Karpas-422 (cell line): ENCODE data around the gene ITPKB. TPM values are rescaled to one million over a fixed set of nuclear protein-coding genes. Genes with fewer than 3 reads are reported as not detected.

ENCODE experiments used
- DNase-seq: peaks from one replicate; pipeline ENCODE4 v3.0.0-alpha.2; 2015
- H2AFZ ChIP-seq: fragments of 200-600 bp; sonication (generic); 2 replicates; pipeline ENCODE4 v1.6.1; 2014; ENCODE audit warnings: antibody characterized with exemption, low read length, mixed read lengths
- H3K27ac ChIP-seq: fragments of 200-600 bp; sonication (generic); 2 replicates; pipeline ENCODE4 v1.5.1; 2014; ENCODE audit warnings: mild to moderate bottlenecking, low read length, moderate library complexity
- H3K27me3 ChIP-seq: fragments of 200-600 bp; sonication (generic); 2 replicates; pipeline ENCODE4 v1.6.1; 2014; ENCODE audit warnings: low read length, mixed read lengths
- H3K36me3 ChIP-seq: fragments of 200-600 bp; sonication (generic); 2 replicates; pipeline ENCODE4 v1.6.1; 2014; ENCODE audit warnings: low read length, mixed read lengths; ENCODE audit not compliant: insufficient read depth
- H3K4me1 ChIP-seq: fragments of 200-600 bp; sonication (generic); 2 replicates; pipeline ENCODE4 v1.6.1; 2014; ENCODE audit warnings: mild to moderate bottlenecking, low read length, mixed read lengths
- H3K4me2 ChIP-seq: fragments of 200-600 bp; sonication (generic); 2 replicates; pipeline ENCODE4 v1.6.1; 2014; ENCODE audit warnings: low read length, low read depth, mild to moderate bottlenecking; ENCODE audit not compliant: poor library complexity, severe bottlenecking
- H3K4me3 ChIP-seq: fragments of 200-600 bp; sonication (generic); 2 replicates; pipeline ENCODE4 v1.5.1; 2014; ENCODE audit warnings: mild to moderate bottlenecking, antibody characterized with exemption, low read length, mixed read lengths
- H3K79me2 ChIP-seq: fragments of 200-600 bp; sonication (generic); 2 replicates; pipeline ENCODE4 v1.6.1; 2014; ENCODE audit warnings: mild to moderate bottlenecking, low read length, mixed read lengths
- H3K9ac ChIP-seq: fragments of 200-600 bp; sonication (generic); 2 replicates; pipeline ENCODE4 v1.6.0; 2014; ENCODE audit warnings: low read length
- H3K9me2 ChIP-seq: fragments of 200-600 bp; sonication (generic), shearing (Covaris generic); replicated peaks from 2 replicates; pipeline ENCODE4 v1.6.0; 2014; ENCODE audit warnings: mild to moderate bottlenecking, low read length, moderate library complexity; ENCODE audit not compliant: insufficient read depth
- H3K9me3 ChIP-seq: fragments of 300-700, 200-600 bp; sonication (generic); 2 replicates; pipeline ENCODE4 v1.6.1; 2014; ENCODE audit warnings: low read length, mixed read lengths
- H4K20me1 ChIP-seq: fragments of 200-600 bp; sonication (generic); 2 replicates; pipeline ENCODE4 v1.6.1; 2014; ENCODE audit warnings: mild to moderate bottlenecking, antibody characterized with exemption, low read length, low read depth; ENCODE audit not compliant: insufficient read depth
- total RNA-seq: library from RNA; depleted of rRNA; stranded (reverse); fragments of >200 nt; shearing (Covaris generic); gene quantifications from 2 replicates; pipeline ENCODE4 v1.2.3, GENCODE V29; 2014; ENCODE audit warnings: low replicate concordance

The ITPKB gene
- total RNA-seq, 1 experiment from 2014 or later: 79.0 TPM

DNA sequence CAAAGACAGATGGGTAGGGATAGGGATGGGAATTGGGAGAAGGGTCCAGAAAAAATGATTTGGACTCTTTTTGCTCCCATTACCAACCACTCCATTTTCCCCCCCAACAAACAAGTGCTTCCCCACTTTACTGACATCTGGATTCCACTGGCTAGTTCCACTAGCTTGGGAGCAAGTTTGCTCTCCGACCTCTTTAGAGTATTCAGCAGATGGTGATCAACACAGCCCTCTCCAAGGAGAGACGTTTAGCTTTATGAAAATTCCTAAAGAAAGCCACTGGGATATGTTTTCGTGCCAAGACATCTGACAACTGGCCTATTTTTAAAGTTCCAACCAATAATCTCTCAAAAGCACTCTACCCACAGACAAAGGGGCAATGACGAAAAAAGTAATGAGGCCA is 50.3 kb downstream of the ITPKB start:
- DNase-seq: no peak
- Histone ChIP-seq H3K4me3 (peak overlapping the region; percentile 54), H3K9me2 (no peaks in the 10 kb centered on the region), H4K20me1 (peaks cover 5% of the 10 kb centered on the region; the same call in 1 of the 2 replicates), H3K4me1 (peaks cover 100% of the 10 kb centered on the region), H3K9me3 (no peaks in the 10 kb centered on the region), H2AFZ (no peak overlapping the region), H3K27ac (no peak overlapping the region), H3K27me3 (no peaks in the 10 kb centered on the region), H3K36me3 (peaks cover 24% of the 10 kb centered on the region), H3K4me2 (peak overlapping the region; percentile 76), H3K79me2 (peaks cover 85% of the 10 kb centered on the region), H3K9ac (peak overlapping the region; percentile 74)

DNA sequence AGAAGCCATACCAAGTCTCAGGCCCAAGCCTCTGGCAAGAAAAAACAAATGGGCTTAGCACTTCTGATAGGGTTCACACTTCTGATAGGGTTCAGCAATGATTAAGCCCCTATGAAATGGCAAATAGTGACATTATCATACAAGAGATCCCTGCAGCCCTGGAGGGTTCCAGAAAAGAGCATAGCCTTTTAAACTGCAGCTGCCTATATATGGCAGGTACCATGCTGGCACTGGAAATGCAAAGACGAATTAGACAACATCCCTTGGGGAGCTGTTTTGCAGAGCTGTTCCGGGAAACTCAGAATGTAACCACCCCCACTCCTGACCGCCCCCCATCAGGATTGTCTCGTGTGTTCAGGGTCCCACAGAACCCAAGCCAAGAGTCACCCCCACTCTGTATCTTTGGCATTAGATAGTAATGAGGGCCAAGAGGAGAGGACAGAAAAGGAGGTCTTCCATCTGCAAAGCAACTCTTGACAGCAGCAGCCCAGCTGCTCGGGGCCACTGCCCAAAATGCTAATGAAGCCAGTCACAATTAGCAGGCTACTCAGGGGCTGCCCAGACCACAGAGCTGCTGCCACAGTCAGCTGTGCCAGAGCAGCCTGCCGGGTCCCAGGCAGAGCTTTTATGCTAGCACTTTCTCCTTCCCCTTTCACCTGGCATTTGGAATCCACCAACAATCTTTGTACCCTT is 50.9 kb downstream of the ITPKB start:
- no peaks in the 10 kb centered on the region for H3K27me3 ChIP-seq
- peaks cover 5% of the 10 kb centered on the region; the same call in 1 of the 2 replicates for H4K20me1 ChIP-seq
- DNase-seq: peak; percentile 89
- H3K4me2 ChIP-seq: peak overlapping the region; percentile 76
- no peaks in the 10 kb centered on the region for H3K9me2 ChIP-seq
- peaks cover 23% of the 10 kb centered on the region; the same call in 1 of the 2 replicates for H3K36me3 ChIP-seq
- H3K79me2 ChIP-seq: peaks cover 85% of the 10 kb centered on the region
- no peak overlapping the region for H3K27ac ChIP-seq
- H3K4me3 ChIP-seq: peak overlapping the region; percentile 54
- H3K4me1 ChIP-seq: peaks cover 100% of the 10 kb centered on the region
- peak overlapping the region; percentile 74 for H3K9ac ChIP-seq
- H3K9me3 ChIP-seq: no peaks in the 10 kb centered on the region
- no peak overlapping the region for H2AFZ ChIP-seq

DNA sequence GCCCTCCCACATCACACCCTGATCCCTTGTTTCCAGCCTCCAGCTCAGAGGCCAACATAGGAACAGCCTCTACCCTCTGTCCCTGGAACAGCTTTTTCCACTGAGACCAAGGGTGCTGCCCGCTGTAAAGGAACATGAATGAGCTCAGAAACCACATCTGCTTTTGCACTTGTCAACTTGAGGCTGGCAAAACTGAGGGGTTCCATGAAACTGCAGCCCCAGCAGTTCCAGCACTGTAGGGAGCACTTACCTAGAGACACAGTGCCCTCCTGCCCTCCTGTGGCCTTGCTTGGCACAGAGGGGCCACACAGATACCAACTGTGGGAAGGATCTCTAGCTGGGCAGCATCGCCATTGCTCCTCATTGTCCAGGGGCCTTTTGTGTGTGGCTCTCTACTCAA is 51.7 kb downstream of the ITPKB start:
- H3K9me3 ChIP-seq: no peaks in the 10 kb centered on the region
- no peaks in the 10 kb centered on the region for H3K27me3 ChIP-seq
- H4K20me1 ChIP-seq: peaks cover 5% of the 10 kb centered on the region; the same call in 1 of the 2 replicates
- peaks cover 78% of the 10 kb centered on the region for H3K79me2 ChIP-seq
- no peak overlapping the region for H3K27ac ChIP-seq
- H3K4me2 ChIP-seq: peak overlapping the region; percentile 76
- H3K36me3 ChIP-seq: peaks cover 23% of the 10 kb centered on the region; the same call in 1 of the 2 replicates
- H3K4me1 ChIP-seq: peaks cover 100% of the 10 kb centered on the region
- DNase-seq: peak; percentile 87
- H3K4me3 ChIP-seq: peak overlapping the region; percentile 54
- no peaks in the 10 kb centered on the region for H3K9me2 ChIP-seq
- H2AFZ ChIP-seq: no peak overlapping the region
- peak overlapping the region; percentile 74 for H3K9ac ChIP-seq

DNA sequence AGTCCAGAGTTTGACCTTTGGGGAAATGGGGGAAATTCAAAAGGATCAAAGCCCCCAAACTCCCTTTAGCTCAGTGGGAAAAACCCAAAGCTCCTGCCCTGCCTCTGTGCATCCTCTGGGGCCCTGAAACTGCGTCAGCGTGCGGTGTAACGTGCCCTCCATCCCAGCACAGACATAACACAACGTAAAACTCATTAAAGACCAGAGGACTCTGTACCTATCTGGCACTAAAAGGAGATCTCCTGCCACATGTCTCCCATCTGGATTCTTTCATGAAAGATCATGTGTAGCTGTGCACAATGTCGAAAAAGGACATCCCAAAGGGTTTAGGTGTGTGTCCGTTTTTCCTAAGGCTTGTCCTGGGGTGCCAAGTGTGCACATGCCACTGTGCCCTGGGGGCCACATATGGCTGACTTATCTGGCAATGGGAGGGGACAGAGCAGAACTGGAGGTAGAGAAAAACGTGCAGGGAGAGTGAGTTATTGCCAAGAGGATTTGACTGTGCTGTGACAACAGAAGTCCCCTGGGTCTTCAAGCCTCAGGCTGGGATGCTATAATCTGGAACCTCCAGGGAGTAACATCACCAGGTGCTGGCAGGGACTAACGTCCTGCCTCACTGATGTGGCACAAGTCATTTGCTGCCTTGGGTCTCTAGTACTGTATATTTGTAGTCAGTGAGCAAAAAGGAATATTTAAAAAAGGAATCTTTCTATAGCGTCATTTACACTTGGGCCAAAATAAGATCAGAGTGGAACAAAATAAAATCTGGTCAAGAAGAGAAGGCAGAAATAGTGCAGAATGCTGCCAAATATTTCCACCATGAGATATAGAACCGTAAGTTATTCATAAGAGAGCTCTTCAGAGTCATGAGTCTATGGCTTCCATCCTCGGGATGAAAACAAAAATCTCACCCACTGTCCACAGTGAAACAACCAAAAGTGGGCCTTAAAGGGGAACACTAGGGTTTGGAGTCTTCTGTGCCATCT is 52.3 kb downstream of the ITPKB start:
- H3K9me3 ChIP-seq: no peaks in the 10 kb centered on the region
- no peaks in the 10 kb centered on the region for H3K27me3 ChIP-seq
- H3K9ac ChIP-seq: peak overlapping the region; percentile 78
- H3K4me1 ChIP-seq: peaks cover 100% of the 10 kb centered on the region
- no peak overlapping the region for H3K27ac ChIP-seq
- no peak overlapping the region for H2AFZ ChIP-seq
- peaks cover 73% of the 10 kb centered on the region for H3K79me2 ChIP-seq
- peaks cover 23% of the 10 kb centered on the region; the same call in 1 of the 2 replicates for H3K36me3 ChIP-seq
- peaks cover 5% of the 10 kb centered on the region; the same call in 1 of the 2 replicates for H4K20me1 ChIP-seq
- H3K4me3 ChIP-seq: peak overlapping the region; percentile 54
- peak overlapping the region; percentile 76 for H3K4me2 ChIP-seq
- H3K9me2 ChIP-seq: no peaks in the 10 kb centered on the region
- peak; percentile 97 for DNase-seq

DNA sequence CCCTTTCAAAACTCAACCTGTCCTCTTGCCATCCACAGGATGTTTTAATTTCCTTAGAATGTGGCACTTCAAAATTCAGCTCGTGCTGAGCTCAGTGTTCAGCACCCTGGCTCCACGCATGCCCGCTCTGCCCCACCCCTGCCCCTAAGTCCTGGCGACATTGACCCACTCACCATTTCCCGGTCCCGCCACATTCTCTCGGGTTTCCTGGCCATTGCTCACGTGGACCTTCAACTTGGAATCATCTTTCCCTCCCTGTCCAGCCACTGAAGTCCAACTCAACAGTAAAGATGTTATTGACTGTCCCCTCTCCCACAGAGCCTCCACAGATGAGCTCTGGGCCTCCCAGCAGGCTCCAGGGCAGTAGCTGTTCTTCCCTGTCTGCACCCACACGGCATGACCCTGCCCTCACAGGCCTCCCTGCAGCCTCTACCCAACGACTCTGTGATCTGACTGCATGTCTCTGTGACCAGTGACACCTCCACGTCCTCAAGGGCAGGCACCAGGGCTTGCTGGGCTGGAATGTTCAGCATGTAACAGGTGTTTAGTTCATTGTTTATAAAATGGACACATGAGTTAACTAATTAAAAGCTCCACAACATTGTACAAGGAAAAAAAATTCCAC is 53.8 kb downstream of the ITPKB start:
- H3K27ac ChIP-seq: no peak overlapping the region
- H3K9me2 ChIP-seq: no peaks in the 10 kb centered on the region
- no peak overlapping the region for H2AFZ ChIP-seq
- H3K4me1 ChIP-seq: peaks cover 100% of the 10 kb centered on the region
- no peak for DNase-seq
- H4K20me1 ChIP-seq: peaks cover 5% of the 10 kb centered on the region; the same call in 1 of the 2 replicates
- H3K9me3 ChIP-seq: no peaks in the 10 kb centered on the region
- peak overlapping the region; percentile 37 for H3K4me3 ChIP-seq
- H3K9ac ChIP-seq: peak overlapping the region; percentile 78
- peaks cover 12% of the 10 kb centered on the region; the same call in 1 of the 2 replicates for H3K36me3 ChIP-seq
- H3K79me2 ChIP-seq: peaks cover 70% of the 10 kb centered on the region
- no peaks in the 10 kb centered on the region for H3K27me3 ChIP-seq
- H3K4me2 ChIP-seq: peak overlapping the region; percentile 76

DNA sequence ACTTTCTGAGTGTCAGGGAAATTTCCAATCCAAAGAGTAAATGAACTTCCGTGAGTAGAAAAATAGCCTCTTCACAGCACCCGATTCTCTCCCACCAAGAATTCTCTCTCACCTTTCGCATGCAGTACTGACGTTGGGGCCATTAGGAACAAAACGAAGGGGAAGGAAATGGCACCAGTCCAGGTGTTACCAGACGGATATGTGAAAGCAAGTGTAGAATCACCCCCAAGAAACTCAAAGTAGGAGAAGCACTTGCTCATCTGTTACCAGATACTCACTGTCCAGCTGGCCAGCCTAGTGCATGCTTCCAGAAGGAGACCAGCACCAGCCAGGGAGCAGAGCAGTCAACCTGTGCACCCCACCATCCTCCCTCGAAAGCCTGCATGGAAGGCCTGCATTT is 55.1 kb downstream of the ITPKB start:
- Histone ChIP-seq H3K4me3 (peak overlapping the region; percentile 46; the same call in 1 of the 2 replicates), H3K27ac (no peak overlapping the region), H2AFZ (no peak overlapping the region), H3K9me3 (no peaks in the 10 kb centered on the region), H3K27me3 (no peaks in the 10 kb centered on the region), H3K36me3 (peaks cover 16% of the 10 kb centered on the region; the same call in 1 of the 2 replicates), H3K4me1 (peaks cover 100% of the 10 kb centered on the region), H3K4me2 (peak overlapping the region; percentile 76), H3K9ac (peak overlapping the region; percentile 78), H3K9me2 (no peaks in the 10 kb centered on the region), H3K79me2 (peaks cover 71% of the 10 kb centered on the region), H4K20me1 (peaks cover 5% of the 10 kb centered on the region; the same call in 1 of the 2 replicates)
- DNase-seq: no peak

DNA sequence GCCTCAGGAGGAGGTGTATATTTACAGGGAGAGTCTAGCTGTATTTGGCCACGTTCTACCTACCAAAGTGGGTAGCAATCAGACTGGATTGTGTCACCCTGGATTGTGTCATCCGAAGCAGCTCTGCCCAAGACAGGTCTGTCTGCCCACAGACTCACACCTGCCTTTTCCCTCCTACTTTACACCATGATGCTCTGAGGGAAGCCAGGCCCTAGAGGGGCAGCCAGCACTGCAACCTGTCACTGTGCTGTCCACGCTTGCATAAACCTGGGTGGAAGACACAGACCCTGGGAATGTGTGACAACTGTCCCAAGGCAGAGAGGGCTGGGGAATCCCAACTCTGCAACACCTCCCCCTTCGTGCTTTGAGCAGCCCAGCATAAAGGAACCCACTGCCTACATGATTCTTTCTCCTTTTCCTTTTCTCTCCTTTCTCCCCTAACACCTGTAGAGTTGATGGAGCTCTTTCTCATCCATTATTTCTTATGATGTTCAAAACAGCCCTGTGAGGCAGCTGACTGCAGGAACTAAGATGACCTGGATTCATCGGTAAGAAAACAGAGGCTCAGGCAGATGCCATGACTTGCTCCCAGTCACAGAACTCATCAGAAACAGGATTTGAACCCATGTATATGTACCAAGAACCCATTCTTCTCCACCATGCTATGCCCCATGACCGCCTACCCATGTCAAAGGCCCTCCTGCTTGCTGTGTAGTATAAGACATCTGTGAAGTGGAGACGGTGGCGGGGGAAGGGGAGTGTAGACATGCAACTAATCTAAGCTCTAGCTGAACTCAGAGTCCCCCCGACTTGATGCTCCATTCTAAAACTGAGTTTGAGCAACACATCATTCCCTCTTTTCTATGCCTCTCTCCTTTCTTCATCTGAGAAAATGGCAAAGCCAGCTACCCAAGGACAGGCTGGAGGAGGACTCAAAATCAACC is 55.9 kb downstream of the ITPKB start:
- Histone ChIP-seq H3K36me3 (peaks cover 18% of the 10 kb centered on the region; the same call in 1 of the 2 replicates), H4K20me1 (peaks cover 4% of the 10 kb centered on the region; the same call in 1 of the 2 replicates), H3K4me1 (peaks cover 100% of the 10 kb centered on the region), H3K27ac (no peak overlapping the region), H3K9me2 (no peaks in the 10 kb centered on the region), H3K79me2 (peaks cover 75% of the 10 kb centered on the region), H3K4me3 (peak overlapping the region; percentile 46; the same call in 1 of the 2 replicates), H3K9me3 (no peaks in the 10 kb centered on the region), H3K27me3 (no peaks in the 10 kb centered on the region), H2AFZ (no peak overlapping the region), H3K9ac (peak overlapping the region; percentile 78), H3K4me2 (peak overlapping the region; percentile 76)
- no peak for DNase-seq
